Measurements from ENCODE around the gene CASP5. TPM values are rescaled to one million over a fixed set of nuclear protein-coding genes. Genes with fewer than 3 reads are reported as not detected.
A peak's percentile ranks its signal among the peaks of the same experiment; 100 is the strongest.
"Not testable (repeated sequence)": the region's sequence is repeated elsewhere in the genome, so short reads cannot be mapped to it uniquely, and the experiment has no call there.

The CASP5 gene
- total RNA-seq, 1 experiment from 2014 or later: not detected

- H2AFZ ChIP-seq (ENCODE audit: low read length): no peak overlapping the region
- H3K4me3 ChIP-seq (ENCODE audit: low read length): no peak overlapping the region
- H3K9me2 ChIP-seq (replicated peaks; ENCODE audit: insufficient read depth, low read length): no peaks in the 10 kb centered on the region
- H3K4me1 ChIP-seq (ENCODE audit: low read length): no peaks in the 10 kb centered on the region
- H4K20me1 ChIP-seq (ENCODE audit: insufficient read depth, low read depth, low read length): no peaks in the 10 kb centered on the region
- no peak overlapping the region for H3K27ac ChIP-seq (ENCODE audit: low read length)
- H3K79me2 ChIP-seq (ENCODE audit: low read length): no peaks in the 10 kb centered on the region
- H3K36me3 ChIP-seq (ENCODE audit: insufficient read depth, low read length): no peaks in the 10 kb centered on the region
- H3K9ac ChIP-seq (ENCODE audit: low read length): no peak overlapping the region
- no peak overlapping the region for H3K4me2 ChIP-seq (ENCODE audit: low read depth, low read length, poor library complexity, severe bottlenecking)
- no peaks in the 10 kb centered on the region for H3K27me3 ChIP-seq (ENCODE audit: low read length)
- no peaks in the 10 kb centered on the region for H3K9me3 ChIP-seq (ENCODE audit: low read length)
- peak; percentile 60 for DNase-seq
Measured at GRCh38 chr11:104997288-104997687, 25.7 kb downstream of the CASP5 start.

GRCh38 chr11:104995001-104995408 lies 28.0 kb downstream of the CASP5 start:
- no peak overlapping the region for H3K4me2 ChIP-seq (ENCODE audit: low read depth, low read length, poor library complexity, severe bottlenecking)
- H3K9me3 ChIP-seq (ENCODE audit: low read length): no peaks in the 10 kb centered on the region
- H4K20me1 ChIP-seq (ENCODE audit: insufficient read depth, low read depth, low read length): no peaks in the 10 kb centered on the region
- no peaks in the 10 kb centered on the region for H3K79me2 ChIP-seq (ENCODE audit: low read length)
- H3K4me1 ChIP-seq (ENCODE audit: low read length): no peaks in the 10 kb centered on the region
- H3K4me3 ChIP-seq (ENCODE audit: low read length): no peak overlapping the region
- no peak overlapping the region for H3K27ac ChIP-seq (ENCODE audit: low read length)
- DNase-seq: no peak
- H2AFZ ChIP-seq (ENCODE audit: low read length): no peak overlapping the region
- no peaks in the 10 kb centered on the region for H3K36me3 ChIP-seq (ENCODE audit: insufficient read depth, low read length)
- no peak overlapping the region for H3K9ac ChIP-seq (ENCODE audit: low read length)
- no peaks in the 10 kb centered on the region for H3K9me2 ChIP-seq (replicated peaks; ENCODE audit: insufficient read depth, low read length)
- no peaks in the 10 kb centered on the region for H3K27me3 ChIP-seq (ENCODE audit: low read length)

GRCh38 chr11:104992781-104993180 lies 30.2 kb downstream of the CASP5 start:
- Histone ChIP-seq H3K4me1 (ENCODE audit: low read length) (no peaks in the 10 kb centered on the region), H3K79me2 (ENCODE audit: low read length) (no peaks in the 10 kb centered on the region), H3K36me3 (ENCODE audit: insufficient read depth, low read length) (no peaks in the 10 kb centered on the region), H4K20me1 (ENCODE audit: insufficient read depth, low read depth, low read length) (no peaks in the 10 kb centered on the region), H3K4me3 (ENCODE audit: low read length) (no peak overlapping the region), H3K27ac (ENCODE audit: low read length) (no peak overlapping the region), H3K27me3 (ENCODE audit: low read length) (no peaks in the 10 kb centered on the region), H3K9ac (ENCODE audit: low read length) (no peak overlapping the region), H3K9me3 (ENCODE audit: low read length) (no peaks in the 10 kb centered on the region), H2AFZ (ENCODE audit: low read length) (no peak overlapping the region), H3K9me2 (replicated peaks; ENCODE audit: insufficient read depth, low read length) (no peaks in the 10 kb centered on the region), H3K4me2 (ENCODE audit: low read depth, low read length, poor library complexity, severe bottlenecking) (no peak overlapping the region)
- DNase-seq: no peak

- Histone ChIP-seq H2AFZ (ENCODE audit: low read length) (no peak overlapping the region), H3K9ac (ENCODE audit: low read length) (no peak overlapping the region), H3K9me2 (replicated peaks; ENCODE audit: insufficient read depth, low read length) (no peaks in the 10 kb centered on the region), H3K79me2 (ENCODE audit: low read length) (no peaks in the 10 kb centered on the region), H3K4me2 (ENCODE audit: low read depth, low read length, poor library complexity, severe bottlenecking) (no peak overlapping the region), H3K4me1 (ENCODE audit: low read length) (no peaks in the 10 kb centered on the region), H4K20me1 (ENCODE audit: insufficient read depth, low read depth, low read length) (no peaks in the 10 kb centered on the region), H3K36me3 (ENCODE audit: insufficient read depth, low read length) (no peaks in the 10 kb centered on the region), H3K4me3 (ENCODE audit: low read length) (no peak overlapping the region), H3K9me3 (ENCODE audit: low read length) (no peaks in the 10 kb centered on the region), H3K27me3 (ENCODE audit: low read length) (no peaks in the 10 kb centered on the region), H3K27ac (ENCODE audit: low read length) (no peak overlapping the region)
- DNase-seq: no peak
Measured at GRCh38 chr11:104991994-104992393, 31.0 kb downstream of the CASP5 start.

- Histone ChIP-seq H3K36me3 (ENCODE audit: insufficient read depth, low read length) (no peaks in the 10 kb centered on the region), H2AFZ (ENCODE audit: low read length) (no peak overlapping the region), H3K9me3 (ENCODE audit: low read length) (no peaks in the 10 kb centered on the region), H4K20me1 (ENCODE audit: insufficient read depth, low read depth, low read length) (no peaks in the 10 kb centered on the region), H3K9me2 (replicated peaks; ENCODE audit: insufficient read depth, low read length) (no peaks in the 10 kb centered on the region), H3K27ac (ENCODE audit: low read length) (no peak overlapping the region), H3K4me3 (ENCODE audit: low read length) (no peak overlapping the region), H3K4me1 (ENCODE audit: low read length) (no peaks in the 10 kb centered on the region), H3K4me2 (ENCODE audit: low read depth, low read length, poor library complexity, severe bottlenecking) (no peak overlapping the region), H3K79me2 (ENCODE audit: low read length) (no peaks in the 10 kb centered on the region), H3K27me3 (ENCODE audit: low read length) (0 out of 2 replicates have a peak, but pooled peaks cover 7% of the 10 kb centered on the region), H3K9ac (ENCODE audit: low read length) (no peak overlapping the region)
- no peak for DNase-seq
Measured at GRCh38 chr11:104984808-104985207, 38.2 kb downstream of the CASP5 start.

- no peak overlapping the region for H2AFZ ChIP-seq (ENCODE audit: low read length)
- no peak overlapping the region for H3K4me2 ChIP-seq (ENCODE audit: low read depth, low read length, poor library complexity, severe bottlenecking)
- no peaks in the 10 kb centered on the region for H3K79me2 ChIP-seq (ENCODE audit: low read length)
- H3K27me3 ChIP-seq (ENCODE audit: low read length): peaks cover 12% of the 10 kb centered on the region; the same call in 1 of the 2 replicates
- H3K9me3 ChIP-seq (ENCODE audit: low read length): peaks cover 5% of the 10 kb centered on the region
- no peaks in the 10 kb centered on the region for H3K9me2 ChIP-seq (replicated peaks; ENCODE audit: insufficient read depth, low read length)
- H3K36me3 ChIP-seq (ENCODE audit: insufficient read depth, low read length): no peaks in the 10 kb centered on the region
- no peaks in the 10 kb centered on the region for H3K4me1 ChIP-seq (ENCODE audit: low read length)
- no peak overlapping the region for H3K9ac ChIP-seq (ENCODE audit: low read length)
- H3K4me3 ChIP-seq (ENCODE audit: low read length): no peak overlapping the region
- DNase-seq: no peak
- no peaks in the 10 kb centered on the region for H4K20me1 ChIP-seq (ENCODE audit: insufficient read depth, low read depth, low read length)
- no peak overlapping the region for H3K27ac ChIP-seq (ENCODE audit: low read length)
Measured at GRCh38 chr11:104979839-104980238, 43.1 kb downstream of the CASP5 start.

- Histone ChIP-seq H2AFZ (ENCODE audit: low read length) (no peak overlapping the region), H3K4me2 (ENCODE audit: low read depth, low read length, poor library complexity, severe bottlenecking) (no peak overlapping the region), H3K9ac (ENCODE audit: low read length) (no peak overlapping the region), H3K27ac (ENCODE audit: low read length) (no peak overlapping the region), H3K36me3 (ENCODE audit: insufficient read depth, low read length) (no peaks in the 10 kb centered on the region), H3K4me3 (ENCODE audit: low read length) (no peak overlapping the region), H3K9me2 (replicated peaks; ENCODE audit: insufficient read depth, low read length) (no peaks in the 10 kb centered on the region), H4K20me1 (ENCODE audit: insufficient read depth, low read depth, low read length) (no peaks in the 10 kb centered on the region), H3K27me3 (ENCODE audit: low read length) (peaks cover 5% of the 10 kb centered on the region; the same call in 1 of the 2 replicates), H3K79me2 (ENCODE audit: low read length) (no peaks in the 10 kb centered on the region), H3K9me3 (ENCODE audit: low read length) (peaks cover 8% of the 10 kb centered on the region), H3K4me1 (ENCODE audit: low read length) (peaks cover 3% of the 10 kb centered on the region)
- DNase-seq: no peak
Measured at GRCh38 chr11:104973616-104974015, 49.4 kb downstream of the CASP5 start.

GRCh38 chr11:104972924-104973323 lies 50.0 kb downstream of the CASP5 start:
- not testable (repeated sequence) for H3K4me1 ChIP-seq (ENCODE audit: low read length); H3K4me3 ChIP-seq (ENCODE audit: low read length); H3K9me2 ChIP-seq (replicated peaks; ENCODE audit: insufficient read depth, low read length); H3K27ac ChIP-seq (ENCODE audit: low read length); H2AFZ ChIP-seq (ENCODE audit: low read length); H3K9me3 ChIP-seq (ENCODE audit: low read length); H4K20me1 ChIP-seq (ENCODE audit: insufficient read depth, low read depth, low read length); DNase-seq; H3K27me3 ChIP-seq (ENCODE audit: low read length); H3K4me2 ChIP-seq (ENCODE audit: low read depth, low read length, poor library complexity, severe bottlenecking); H3K79me2 ChIP-seq (ENCODE audit: low read length); H3K9ac ChIP-seq (ENCODE audit: low read length); H3K36me3 ChIP-seq (ENCODE audit: insufficient read depth, low read length)

GRCh38 chr11:104970756-104971155 lies 52.2 kb downstream of the CASP5 start:
- H4K20me1 ChIP-seq (ENCODE audit: insufficient read depth, low read depth, low read length): no peaks in the 10 kb centered on the region
- H3K9me3 ChIP-seq (ENCODE audit: low read length): peaks cover 8% of the 10 kb centered on the region
- H3K9me2 ChIP-seq (replicated peaks; ENCODE audit: insufficient read depth, low read length): 0 out of 2 replicates have a peak, but pooled peaks cover 4% of the 10 kb centered on the region
- peaks cover 1% of the 10 kb centered on the region; the same call in 1 of the 2 replicates for H3K27me3 ChIP-seq (ENCODE audit: low read length)
- no peak overlapping the region for H3K4me3 ChIP-seq (ENCODE audit: low read length)
- H3K27ac ChIP-seq (ENCODE audit: low read length): no peak overlapping the region
- H3K9ac ChIP-seq (ENCODE audit: low read length): no peak overlapping the region
- DNase-seq: no peak
- H3K4me1 ChIP-seq (ENCODE audit: low read length): peaks cover 15% of the 10 kb centered on the region
- H3K4me2 ChIP-seq (ENCODE audit: low read depth, low read length, poor library complexity, severe bottlenecking): no peak overlapping the region
- no peaks in the 10 kb centered on the region for H3K79me2 ChIP-seq (ENCODE audit: low read length)
- no peak overlapping the region for H2AFZ ChIP-seq (ENCODE audit: low read length)
- H3K36me3 ChIP-seq (ENCODE audit: insufficient read depth, low read length): no peaks in the 10 kb centered on the region

Measured in Karpas-422 (cell line).